HG03139 (cell line): Measurements from ENCODE around the gene ST6GALNAC1.

Source experiments
- ATAC-seq: cut with Tn5 transposase; IDR thresholded peaks from one replicate; pipeline ENCODE4 v1.9.1; 2021; ENCODE audit not compliant: unreplicated experiment

The ST6GALNAC1 gene

DNA sequence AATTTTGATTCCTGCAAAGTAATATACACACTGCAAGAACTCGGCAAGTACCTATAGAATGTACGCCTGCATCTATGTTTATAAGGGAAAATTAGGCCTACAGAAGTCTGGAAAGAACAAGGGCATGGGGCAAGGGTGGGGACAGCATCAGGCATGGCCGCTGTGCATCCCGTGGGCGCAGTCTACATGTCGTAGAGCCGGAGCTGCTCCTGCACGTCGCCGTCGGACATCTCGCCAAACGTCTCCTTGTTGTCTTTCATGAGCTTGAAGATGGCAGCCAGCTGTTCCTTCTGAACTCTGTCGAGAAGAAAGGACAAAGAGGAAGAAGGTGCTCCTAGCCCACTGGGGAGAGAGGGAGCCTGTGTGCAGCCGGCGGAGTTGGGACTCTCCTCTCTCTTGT, 33.8 kb upstream of the ST6GALNAC1 start:
- no peak for ATAC-seq

DNA sequence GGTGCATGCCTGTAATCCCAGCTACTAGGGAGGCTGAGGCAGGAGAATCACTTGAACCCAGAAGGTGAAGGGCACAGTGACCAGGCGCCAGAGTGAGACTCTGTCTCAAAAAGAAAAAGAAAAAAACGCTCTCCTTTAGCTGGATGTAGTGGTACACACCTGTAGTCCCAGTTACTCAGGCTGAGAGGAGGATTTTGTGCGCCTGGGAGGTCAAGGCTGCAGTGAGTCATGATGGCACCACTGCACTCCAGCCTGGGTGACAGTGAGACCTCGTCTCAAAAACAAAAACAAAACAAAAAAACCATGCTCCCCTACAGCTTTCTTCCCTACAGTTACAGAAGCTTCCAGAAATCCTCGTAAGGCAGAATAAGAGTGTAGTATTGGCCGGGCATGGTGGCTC, 33.1 kb upstream of the ST6GALNAC1 start:
- no peak for ATAC-seq

DNA sequence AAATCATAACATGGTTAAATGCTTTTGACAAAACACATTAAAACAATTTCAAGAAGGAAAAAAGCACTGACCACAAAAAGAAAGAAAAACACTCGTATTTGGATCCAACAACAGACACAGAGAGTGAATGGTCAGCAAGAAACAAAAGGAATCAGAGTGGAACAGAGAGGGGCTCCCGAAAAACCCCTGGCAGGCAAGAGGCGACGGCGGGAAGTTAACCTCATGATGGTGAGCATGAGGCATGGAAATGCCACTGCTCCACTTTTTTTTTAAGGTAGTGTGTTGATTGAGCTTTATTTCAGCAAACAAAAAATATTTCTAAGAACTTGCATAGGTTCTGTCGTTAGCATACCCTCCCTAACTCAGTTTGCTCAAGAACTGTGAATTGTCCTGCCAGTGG, 32.1 kb upstream of the ST6GALNAC1 start:
- no peak for ATAC-seq

DNA sequence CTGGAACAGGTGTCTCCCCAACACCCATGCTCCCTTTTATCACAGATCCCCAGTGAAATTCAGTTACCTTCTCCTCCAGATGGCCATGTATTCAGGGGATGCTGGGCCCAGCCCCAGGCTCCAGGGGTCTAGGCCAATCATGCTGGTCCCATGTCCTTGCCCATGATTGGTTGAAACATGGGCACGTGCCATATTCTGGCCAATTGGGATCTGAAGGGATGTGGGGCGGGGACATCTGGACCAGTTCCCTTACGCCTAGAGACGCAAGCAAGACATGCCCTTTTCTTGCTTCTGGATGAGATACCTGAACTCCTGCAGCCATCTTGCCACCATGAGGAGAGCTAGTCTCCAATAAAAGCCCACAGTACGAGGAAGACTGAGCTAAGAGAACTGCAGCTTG, 31.0 kb upstream of the ST6GALNAC1 start:
- ATAC-seq: no peak

DNA sequence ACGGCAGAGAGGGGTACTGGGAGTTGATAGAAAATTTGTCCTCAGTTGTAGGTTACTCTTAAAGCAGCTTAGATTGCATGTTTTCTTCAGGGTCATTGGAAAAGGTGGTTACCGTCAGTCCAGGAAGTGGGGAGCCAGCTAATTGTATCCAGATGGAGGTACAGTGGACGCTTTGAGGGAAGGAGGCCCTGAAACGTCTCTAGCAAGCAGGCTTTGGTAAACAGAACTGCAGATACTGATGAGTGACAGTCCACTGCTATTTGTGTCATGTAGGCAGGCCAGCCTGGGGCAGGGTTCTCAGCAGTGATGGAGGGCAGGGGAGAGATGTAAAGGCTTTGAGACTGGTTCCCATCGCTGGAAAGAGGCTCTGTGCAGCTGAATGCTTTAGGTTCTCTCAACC, 30.2 kb upstream of the ST6GALNAC1 start:
- no peak for ATAC-seq

DNA sequence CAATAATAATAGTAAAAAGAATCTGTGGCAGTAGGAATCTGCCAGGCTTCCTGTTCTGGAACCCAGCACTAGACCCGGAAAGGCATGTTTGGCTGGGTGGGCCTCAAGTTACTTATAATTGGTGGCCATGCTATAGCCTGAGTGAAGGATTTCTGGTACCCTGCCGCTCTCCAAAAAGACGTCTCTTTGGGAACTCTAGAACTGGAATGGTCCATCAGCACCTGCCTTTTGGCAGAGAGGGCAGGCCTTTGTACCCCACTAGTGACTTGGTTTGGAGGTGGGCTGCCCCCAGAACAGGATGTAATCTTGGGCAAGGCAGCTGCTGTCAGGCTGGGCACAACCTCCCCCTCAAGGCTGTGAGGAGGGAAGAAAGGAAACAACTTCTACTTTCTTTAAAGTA, 29.3 kb upstream of the ST6GALNAC1 start:
- ATAC-seq: no peak

DNA sequence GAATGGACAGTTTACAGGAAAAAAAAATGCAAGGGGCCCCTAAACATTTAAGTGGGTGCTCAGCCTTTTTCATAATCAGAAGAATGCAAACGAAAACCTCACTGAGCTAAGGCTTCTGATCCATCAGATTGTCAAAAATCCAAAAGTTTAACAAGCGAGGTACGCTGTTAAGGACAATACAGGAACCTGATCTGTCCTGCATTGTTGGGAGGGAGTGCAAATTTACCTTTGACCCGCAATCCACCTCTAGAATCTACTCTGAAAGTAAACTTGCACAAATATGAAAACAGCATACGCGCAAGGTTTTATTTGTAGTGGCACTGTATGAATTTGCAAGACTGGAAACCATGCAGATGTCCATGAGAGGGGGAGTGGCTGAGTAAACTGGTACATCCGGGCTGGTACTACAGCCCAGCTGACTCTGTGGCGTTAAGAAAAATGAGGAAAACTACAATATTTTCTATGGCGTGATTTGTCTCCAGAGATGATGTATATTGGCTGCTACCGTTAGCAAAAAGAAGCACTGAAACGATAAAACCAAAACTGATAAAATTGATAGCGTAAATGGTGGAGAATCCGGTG, 28.8 kb upstream of the ST6GALNAC1 start:
- ATAC-seq: no peak

DNA sequence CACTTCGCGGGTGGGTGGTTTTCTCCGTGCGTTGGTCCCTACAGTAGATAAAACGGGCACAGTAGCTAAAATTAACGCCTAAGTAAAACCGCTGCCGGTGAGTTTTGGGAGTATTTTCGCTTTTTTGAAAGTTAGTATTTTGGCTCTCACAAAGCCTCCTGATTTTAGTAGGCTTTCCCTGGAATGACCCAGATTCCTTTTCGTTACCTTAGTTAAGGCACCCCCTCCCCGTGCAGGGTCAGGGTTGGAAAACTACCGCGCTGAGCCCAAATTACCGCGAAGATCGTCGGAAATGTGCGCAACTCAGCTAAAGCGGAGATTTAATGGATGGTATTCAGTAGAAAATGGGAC, 28.3 kb upstream of the ST6GALNAC1 start:
- ATAC-seq: no peak

DNA sequence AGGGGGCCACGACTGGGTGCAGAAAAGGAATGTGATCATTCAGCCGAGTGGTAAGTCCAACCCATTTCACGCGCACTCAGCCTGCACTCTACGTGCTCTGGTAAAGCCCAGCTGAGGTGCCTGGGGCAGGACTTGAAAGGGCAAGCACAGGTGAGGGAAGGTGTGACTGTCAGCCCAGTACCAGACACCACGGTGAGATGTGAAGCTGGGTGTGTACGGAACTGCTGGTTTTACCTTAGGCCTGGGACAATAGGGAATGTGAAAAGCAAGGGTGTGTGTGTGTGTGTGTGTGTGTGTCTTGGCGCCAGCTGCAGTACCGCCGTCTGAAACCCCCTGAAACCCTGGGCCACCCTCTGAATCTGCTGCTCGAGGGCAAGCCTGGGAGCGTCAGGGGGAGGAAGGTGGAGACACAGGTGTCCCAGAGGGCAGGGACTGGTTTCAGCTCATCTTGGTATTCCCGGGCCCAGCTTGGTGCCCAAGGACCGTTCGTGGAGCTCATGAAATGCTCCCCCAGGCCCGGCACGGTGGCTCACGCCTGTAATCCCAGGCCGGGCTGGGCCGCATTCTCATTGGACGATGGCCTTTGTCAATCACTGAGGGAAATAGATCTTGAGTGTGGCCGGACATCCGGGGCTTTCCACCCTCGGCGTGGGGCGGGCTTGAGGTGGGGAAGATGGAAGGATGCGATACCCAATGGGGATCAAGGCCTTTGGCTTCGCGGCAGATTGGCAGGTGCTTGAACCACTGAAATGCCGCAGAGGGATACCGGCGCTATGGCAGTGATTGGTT, 27.8 kb upstream of the ST6GALNAC1 start:
- peak; percentile 98 for ATAC-seq

DNA sequence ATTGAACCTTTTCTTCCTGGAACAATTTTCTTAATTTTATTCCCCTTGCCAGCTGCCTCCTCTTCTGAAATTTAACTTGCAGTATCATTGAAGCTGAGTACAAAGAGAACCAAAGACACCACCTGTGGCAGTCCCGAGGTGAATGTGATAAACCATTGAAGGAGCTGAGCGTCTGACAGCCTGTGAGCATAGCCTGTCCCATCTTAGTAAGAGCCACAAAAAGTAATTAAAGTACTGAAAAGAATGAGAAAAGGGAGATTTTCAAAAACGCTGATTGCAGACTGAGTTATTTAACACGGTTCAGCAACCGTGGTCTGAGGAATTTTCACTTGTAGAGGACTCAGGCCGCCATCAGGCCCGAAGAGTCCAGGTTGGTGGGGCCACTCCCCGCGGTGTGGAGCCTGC, 27.2 kb upstream of the ST6GALNAC1 start:
- no peak for ATAC-seq

DNA sequence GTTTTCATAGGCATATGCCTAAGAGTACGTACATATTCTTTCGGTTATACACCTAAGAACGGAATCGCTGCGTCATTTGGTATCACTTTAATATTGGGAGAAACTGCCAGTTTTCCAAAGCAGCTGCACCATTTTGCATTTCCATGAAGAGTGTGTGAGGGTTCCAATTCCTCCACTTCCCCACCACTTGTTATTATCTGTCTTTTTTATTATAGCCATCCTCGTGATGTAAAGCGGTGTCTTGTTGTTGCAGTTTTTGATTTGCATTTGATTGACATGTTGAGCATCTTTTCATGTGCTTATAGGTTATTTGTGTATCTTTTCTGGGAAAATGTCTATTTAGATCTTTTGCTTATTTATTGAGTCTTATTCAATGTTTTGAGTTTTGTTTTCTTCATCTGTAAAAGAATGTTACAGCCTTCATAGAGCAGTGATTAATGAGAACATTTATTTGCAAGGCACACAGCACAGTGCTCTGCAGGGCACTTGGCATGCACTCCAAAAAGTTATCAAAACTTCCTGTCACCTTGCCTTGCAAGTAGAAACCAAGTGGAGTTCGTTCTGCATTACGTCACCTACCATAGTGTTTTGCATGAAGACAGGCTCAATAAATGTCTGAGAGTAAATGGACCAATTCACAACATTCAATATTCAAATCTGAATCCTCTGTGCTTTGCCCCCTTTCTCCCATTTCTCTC, 26.6 kb upstream of the ST6GALNAC1 start:
- ATAC-seq: no peak

DNA sequence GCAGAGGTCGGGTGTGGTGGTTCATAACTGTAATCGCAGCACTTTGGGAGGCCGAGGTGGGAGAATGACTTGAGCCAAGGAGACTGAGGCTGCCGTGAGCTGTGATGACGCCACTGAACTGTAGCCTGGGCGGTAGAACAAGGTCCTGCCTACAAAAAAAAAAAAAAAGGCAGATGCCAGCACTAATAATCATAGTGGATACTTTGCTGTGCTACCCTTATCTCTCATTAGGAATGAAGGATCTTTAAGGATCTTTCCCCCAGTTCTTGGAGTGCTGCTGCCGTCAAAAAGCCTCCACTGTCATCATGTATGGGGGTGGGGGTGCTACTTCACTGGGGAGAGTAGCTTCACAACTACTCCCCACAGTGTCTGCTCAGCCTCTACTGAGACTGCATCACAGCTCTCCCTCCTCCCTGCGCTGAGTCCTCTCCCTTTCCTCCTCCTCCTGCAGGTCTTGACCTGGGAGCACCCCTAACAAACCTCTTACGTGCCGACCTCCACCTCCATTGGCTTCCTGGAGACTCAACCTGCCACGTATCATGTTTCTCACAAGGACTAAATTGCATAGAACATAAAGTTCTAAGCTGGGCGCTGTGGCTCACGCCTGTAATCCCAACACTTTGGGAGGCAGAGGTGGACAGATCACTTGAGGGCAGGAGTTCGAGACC, 24.4 kb upstream of the ST6GALNAC1 start:
- no peak for ATAC-seq

DNA sequence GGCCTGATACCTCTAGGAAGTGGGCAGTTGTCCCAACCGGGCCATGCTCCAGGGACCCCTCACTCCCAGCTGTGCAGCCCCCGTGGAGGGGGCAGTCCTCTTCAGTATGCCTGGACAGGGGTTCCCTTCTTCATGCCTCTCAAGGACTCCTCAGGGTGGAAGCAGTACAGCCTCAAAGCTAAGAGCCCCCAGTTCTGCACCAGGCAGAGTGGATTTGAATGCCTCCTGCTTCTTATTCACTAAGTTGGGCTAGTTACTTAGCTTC, 23.9 kb upstream of the ST6GALNAC1 start:
- ATAC-seq: no peak

DNA sequence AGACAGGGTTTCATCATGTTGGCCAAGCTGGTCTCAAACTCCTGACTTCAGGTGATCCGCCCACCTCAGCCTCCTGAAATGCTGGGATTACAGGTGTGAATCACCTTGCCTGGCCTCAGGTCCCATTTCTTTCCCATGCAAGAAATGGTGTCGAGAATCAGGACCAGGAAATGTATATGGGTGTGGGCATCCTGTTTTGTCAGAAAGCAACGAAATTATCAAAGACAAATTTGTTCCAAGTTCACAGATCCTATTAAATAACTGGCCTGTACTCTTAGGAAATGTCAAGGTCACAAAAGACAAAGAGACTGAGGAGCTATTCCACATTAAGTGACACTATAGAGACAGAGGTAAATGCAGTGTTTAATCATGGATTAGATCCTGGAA, 17.1 kb upstream of the ST6GALNAC1 start:
- ATAC-seq: no peak

DNA sequence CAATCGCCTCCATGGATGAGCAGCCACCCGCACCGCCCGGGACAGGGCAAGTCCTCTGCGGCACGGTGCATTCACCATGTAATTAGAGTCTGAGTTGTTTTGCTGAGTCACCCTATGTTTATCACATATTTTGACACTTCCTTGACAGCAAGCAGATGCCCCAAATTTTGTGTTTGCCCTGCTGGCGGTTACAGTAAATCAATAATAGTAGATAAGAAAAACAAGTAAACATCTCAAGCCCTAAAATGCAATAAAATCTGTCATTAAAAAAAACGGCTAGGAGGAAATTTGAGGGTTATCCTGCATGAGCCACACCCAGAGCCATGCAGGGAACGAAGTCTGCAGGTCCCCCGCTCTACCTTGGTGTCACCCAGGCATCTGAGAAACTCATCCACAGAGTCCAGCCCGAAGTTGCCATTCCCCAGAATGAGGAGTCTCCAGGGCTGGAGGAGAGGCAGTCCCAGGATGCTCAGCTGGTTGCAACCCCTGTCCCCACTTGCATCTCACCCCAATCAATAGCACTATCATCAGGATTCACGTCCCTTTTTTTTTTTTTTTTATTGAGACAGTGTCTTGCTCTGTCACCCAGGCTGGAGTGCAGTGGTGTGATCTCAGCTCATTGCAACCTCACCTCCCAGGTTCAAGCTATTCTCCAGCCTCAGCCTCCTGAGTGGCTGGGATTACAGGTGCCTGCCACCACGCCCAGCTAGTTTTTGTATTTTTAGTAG, 16.5 kb upstream of the ST6GALNAC1 start:
- ATAC-seq: no peak

DNA sequence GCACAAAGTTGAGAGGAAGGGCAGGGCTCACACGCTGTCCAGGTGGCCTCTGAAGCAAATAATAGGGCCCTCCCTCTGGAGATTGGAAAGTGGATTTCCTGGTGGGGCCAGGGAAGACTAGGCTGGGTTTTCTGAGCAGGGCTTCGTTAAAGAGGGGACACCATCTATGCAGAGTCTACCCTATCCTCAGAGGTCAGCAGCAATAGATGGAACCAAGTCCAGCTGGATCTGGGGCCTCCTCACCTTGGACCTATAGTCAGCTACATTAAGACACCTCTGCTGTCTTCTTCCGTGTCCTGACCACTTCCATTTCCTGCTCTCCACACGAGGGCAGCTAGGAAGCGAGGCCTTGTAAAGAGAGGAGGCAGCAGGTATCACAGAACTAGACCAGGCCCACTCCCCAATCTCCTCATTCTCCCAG, 14.7 kb upstream of the ST6GALNAC1 start:
- no peak for ATAC-seq

DNA sequence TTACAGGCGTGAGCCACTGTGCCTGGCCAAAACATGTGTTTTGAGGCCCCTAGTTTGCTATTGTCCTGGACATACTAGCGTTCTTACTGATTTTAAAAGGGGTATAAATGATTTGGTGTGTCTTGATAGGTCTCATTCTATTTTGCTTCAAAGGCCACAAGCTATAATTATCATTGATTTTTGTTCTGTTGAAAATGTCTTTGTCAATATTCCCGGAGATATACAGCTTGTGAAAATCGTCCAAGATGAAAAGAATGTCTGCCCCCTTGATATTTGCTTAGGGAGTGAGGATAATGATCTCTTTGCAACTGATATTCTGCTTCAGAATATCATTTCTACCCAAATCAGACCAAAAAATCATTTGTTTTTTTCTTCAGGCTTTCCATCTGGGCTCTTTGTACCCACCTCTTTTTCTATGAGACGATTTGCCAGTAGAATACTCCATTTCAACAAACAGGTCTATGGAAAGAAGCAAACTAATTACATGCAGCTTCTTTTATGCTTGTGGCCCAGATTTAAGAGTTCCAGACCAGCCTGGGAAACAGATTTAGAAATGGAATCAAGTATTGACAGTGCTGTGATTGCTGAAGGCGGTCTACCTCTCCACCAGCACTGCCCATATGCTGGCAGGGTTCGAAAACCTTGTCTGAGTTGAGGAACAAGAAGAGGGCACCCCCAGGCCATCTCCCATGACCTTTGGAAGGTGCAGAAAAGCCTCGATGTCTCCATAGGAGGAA, 14.1 kb upstream of the ST6GALNAC1 start:
- ATAC-seq: no peak

DNA sequence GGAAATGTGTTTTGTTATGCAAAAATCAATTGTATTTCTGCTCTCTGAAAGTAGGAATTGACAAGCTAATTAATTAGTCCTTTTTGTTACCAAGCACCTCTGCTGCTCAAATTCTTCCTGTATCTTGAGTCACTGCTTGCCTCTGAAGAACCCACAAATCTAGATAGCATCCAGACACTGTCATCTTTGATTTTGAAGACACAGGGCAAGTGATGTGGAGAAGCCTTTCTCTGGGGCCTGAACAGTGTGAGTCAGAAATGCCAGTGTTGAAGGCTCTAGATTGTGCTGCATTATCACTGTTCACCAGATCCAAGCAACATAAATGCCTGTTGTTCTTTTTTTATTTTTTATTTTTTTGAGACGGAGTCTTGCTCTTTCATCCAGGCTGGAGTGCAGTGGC, 10.9 kb upstream of the ST6GALNAC1 start:
- ATAC-seq: no peak

DNA sequence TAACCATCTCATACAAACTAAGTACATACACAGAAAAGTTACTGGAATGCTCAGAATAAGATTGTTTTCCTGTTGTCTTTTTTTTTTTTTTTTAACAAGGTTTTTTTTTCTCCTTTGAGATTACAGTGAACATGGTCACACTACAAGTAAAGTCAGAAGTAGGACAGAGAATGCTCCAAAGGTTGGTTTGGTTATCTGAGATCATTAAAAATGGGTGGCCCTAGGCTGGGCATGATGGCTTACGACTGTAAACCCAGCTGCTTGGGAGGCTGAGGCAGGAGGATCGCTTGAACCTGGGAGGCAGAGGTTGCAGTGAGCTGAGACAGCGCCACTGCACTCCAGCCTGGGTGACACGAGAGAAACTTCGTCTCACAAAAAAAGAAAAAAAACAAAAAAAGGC, 6.9 kb upstream of the ST6GALNAC1 start:
- ATAC-seq: no peak

DNA sequence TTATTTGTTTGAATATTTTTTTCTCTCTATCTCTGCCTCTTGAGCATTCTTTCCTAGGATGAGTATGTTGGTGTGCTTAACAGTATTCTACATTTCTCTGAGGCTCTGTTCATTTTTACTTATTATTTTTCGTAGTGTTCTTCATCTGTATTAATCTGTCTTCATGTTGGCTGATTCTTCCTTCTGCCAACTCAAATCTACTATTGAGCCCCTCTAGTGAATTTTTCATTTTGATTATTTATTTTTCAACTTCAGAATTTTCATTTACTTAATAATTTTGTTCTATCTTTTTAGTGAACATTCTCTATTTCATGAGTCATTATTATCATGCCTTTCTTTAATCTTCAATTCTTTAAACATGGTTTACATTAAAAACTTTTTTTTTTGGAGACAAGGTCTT, 3.2 kb upstream of the ST6GALNAC1 start:
- no peak for ATAC-seq

DNA sequence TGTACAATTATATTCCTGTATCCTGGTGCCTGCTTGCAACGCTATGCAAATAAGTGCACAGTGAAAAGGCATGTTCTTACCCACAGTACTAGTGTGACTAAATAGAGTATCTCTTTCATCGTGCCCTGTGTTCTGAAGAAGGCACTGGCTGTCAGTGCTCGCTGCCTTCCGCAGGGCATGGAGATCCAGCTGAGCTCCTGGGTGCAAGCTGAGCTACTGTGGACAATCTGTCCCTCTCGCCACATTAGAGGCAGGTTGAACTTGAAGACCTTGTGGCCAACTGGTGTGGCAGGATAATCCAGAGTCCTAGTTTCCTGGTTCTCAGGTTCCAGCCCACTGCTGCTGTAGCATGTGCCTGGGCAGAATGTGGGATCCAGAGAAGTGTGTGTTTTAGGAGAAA, 1.9 kb upstream of the ST6GALNAC1 start:
- no peak for ATAC-seq
